GM23338 (cell line): ENCODE data around the gene SLC16A13. TPM values are rescaled to one million over a fixed set of nuclear protein-coding genes. Genes with fewer than 3 reads are reported as not detected.

ENCODE experiments used
- ATAC-seq: fragments of 200-7000 bp; cut with Tn5 transposase; 3 replicates; pipeline ENCODE4 v1.9.1; 2020
- DNase-seq: peaks from one replicate; pipeline ENCODE4 v3.0.0-alpha.2; 2015; ENCODE audit warnings: low spot score
- H2AFZ ChIP-seq: fragments of 200-600 bp; sonication (generic); 2 replicates; pipeline ENCODE4 v1.8.0; 2016; ENCODE audit warnings: antibody characterized with exemption, mild to moderate bottlenecking, moderate library complexity
- H3F3A ChIP-seq: fragments of 200-600 bp; sonication (generic); replicated peaks from 2 replicates; pipeline ENCODE4 v1.8.0; 2017; ENCODE audit warnings: antibody characterized with exemption, mixed run types, low read depth
- H3K27ac ChIP-seq: fragments of 200-600 bp; sonication (generic); 2 replicates; pipeline ENCODE4 v1.6.1; 2016; ENCODE audit warnings: low read depth
- H3K27me3 ChIP-seq: fragments of 200-600 bp; sonication (generic); 2 replicates; pipeline ENCODE4 v1.8.0; 2016; ENCODE audit warnings: mild to moderate bottlenecking, mixed run types, moderate library complexity; ENCODE audit not compliant: insufficient read depth
- H3K36me3 ChIP-seq: fragments of 200-600 bp; sonication (generic); 2 replicates; pipeline ENCODE4 v1.8.0; 2016; ENCODE audit warnings: mild to moderate bottlenecking; ENCODE audit not compliant: insufficient read depth
- H3K4me1 ChIP-seq: fragments of 200-600 bp; sonication (generic); 2 replicates; pipeline ENCODE4 v1.8.0; 2016; ENCODE audit warnings: mild to moderate bottlenecking, moderate library complexity; ENCODE audit not compliant: insufficient read depth
- H3K4me2 ChIP-seq: fragments of 200-600 bp; sonication (generic); 2 replicates; pipeline ENCODE4 v1.7.1; 2017; ENCODE audit warnings: mixed run types
- H3K4me3 ChIP-seq: fragments of 200-600 bp; sonication (generic); 2 replicates; pipeline ENCODE4 v1.6.1; 2016; ENCODE audit warnings: mixed run types
- H3K79me2 ChIP-seq: fragments of 200-600 bp; sonication (generic); replicated peaks from 2 replicates; pipeline ENCODE4 v1.8.0; 2017; ENCODE audit warnings: mild to moderate bottlenecking; ENCODE audit not compliant: insufficient read depth
- H3K9me2 ChIP-seq: fragments of 200-600 bp; sonication (generic); 2 replicates; pipeline ENCODE4 v1.8.0; 2017; ENCODE audit not compliant: insufficient read depth
- H4K20me1 ChIP-seq: fragments of 200-600 bp; sonication (generic); replicated peaks from 2 replicates; pipeline ENCODE4 v1.8.0; 2017; ENCODE audit warnings: mild to moderate bottlenecking; ENCODE audit not compliant: insufficient read depth
- H3K27ac Mint-ChIP-seq: 2 replicates; pipeline ENCODE4 v1.8.0; 2020; ENCODE audit warnings: inconsistent platforms, mild to moderate bottlenecking, moderate library complexity, mixed read lengths
- H3K27me3 Mint-ChIP-seq: 3 replicates; pipeline ENCODE4 v1.8.0; 2022; ENCODE audit warnings: low read depth, mild to moderate bottlenecking, moderate library complexity, mixed read lengths, inconsistent platforms; ENCODE audit not compliant: insufficient read depth, poor library complexity
- H3K36me3 Mint-ChIP-seq: 3 replicates; pipeline ENCODE4 v1.8.0; 2021; ENCODE audit warnings: low read depth, mild to moderate bottlenecking, inconsistent platforms, moderate library complexity, mixed read lengths
- H3K4me1 Mint-ChIP-seq: 3 replicates; pipeline ENCODE4 v1.8.0; 2020; ENCODE audit warnings: mild to moderate bottlenecking, inconsistent platforms, mixed read lengths
- H3K4me3 Mint-ChIP-seq: 3 replicates; pipeline ENCODE4 v1.8.0; 2021; ENCODE audit warnings: moderate library complexity, mild to moderate bottlenecking, inconsistent platforms, mixed read lengths
- H3K9me3 Mint-ChIP-seq: 3 replicates; pipeline ENCODE4 v1.8.0; 2020; ENCODE audit warnings: moderate library complexity, mild to moderate bottlenecking, inconsistent platforms, mixed read lengths
- CREB1 ChIP-seq: fragments of 250-450 bp; sonication (Bioruptor Pico); IDR thresholded peaks from 2 replicates; pipeline ENCODE4 v1.5.0; 2020; ENCODE audit warnings: low read depth, mild to moderate bottlenecking, moderate library complexity
- CTCF ChIP-seq, 2 experiments: fragments of 200-600 bp in 1 of 2; sonication (generic) in 1 of 2; conservative IDR thresholded peaks; 2 replicates each; pipeline versions ENCODE4 v1.5.1 to v1.6.1; 2016 to 2017; ENCODE audit warnings: antibody characterized with exemption in 2 of 2, low read depth in 2 of 2, mild to moderate bottlenecking in 2 of 2, moderate library complexity in 1 of 2
- ETS1 ChIP-seq: IDR thresholded peaks from 2 replicates; pipeline ENCODE4 v1.6.1; 2016; ENCODE audit warnings: antibody characterized with exemption
- EZH2phosphoT487 ChIP-seq: fragments of 200-600 bp; sonication (generic); IDR thresholded peaks from one replicate; pipeline ENCODE4 v1.8.1; 2018; ENCODE audit warnings: antibody characterized with exemption; ENCODE audit not compliant: unreplicated experiment
- JUNB ChIP-seq: IDR thresholded peaks from one replicate; pipeline ENCODE4 v1.6.1; 2016; ENCODE audit warnings: antibody characterized with exemption; ENCODE audit not compliant: unreplicated experiment
- NANOG ChIP-seq: IDR thresholded peaks from 2 replicates; pipeline ENCODE4 v1.6.1; 2016; ENCODE audit warnings: antibody characterized with exemption, borderline replicate concordance
- REST ChIP-seq: IDR thresholded peaks from one replicate; pipeline ENCODE4 v1.6.1; 2018; ENCODE audit warnings: antibody characterized with exemption; ENCODE audit not compliant: unreplicated experiment
- STAT1 ChIP-seq: IDR thresholded peaks from one replicate; pipeline ENCODE4 v1.6.1; 2016; ENCODE audit warnings: antibody characterized with exemption; ENCODE audit not compliant: unreplicated experiment
- ZNF114 ChIP-seq: fragments of 250-450 bp; sonication (Bioruptor Pico); IDR thresholded peaks from 2 replicates; pipeline ENCODE4 v1.5.0; 2020; ENCODE audit warnings: mild to moderate bottlenecking, moderate library complexity
- ZNF331 ChIP-seq: fragments of 250-450 bp; sonication (Bioruptor Pico); IDR thresholded peaks from 2 replicates; pipeline ENCODE4 v1.5.0; 2020; ENCODE audit warnings: low read depth, mild to moderate bottlenecking, moderate library complexity
- ZNF462 ChIP-seq: fragments of 250-450 bp; sonication (Bioruptor Pico); IDR thresholded peaks from 2 replicates; pipeline ENCODE4 v1.5.0; 2020; ENCODE audit warnings: mild to moderate bottlenecking, moderate library complexity
- polyA plus RNA-seq: library from polyadenylated mRNA; unstranded; fragments of >200 nt; fragmentation: Nextera tagmentation; extraction: Ambion mirVana; gene quantifications from 2 replicates; pipeline ENCODE4 v1.2.1, GENCODE V29; 2016
- total RNA-seq: library from RNA; depleted of rRNA; stranded (reverse); fragments of >200 nt; shearing (Covaris generic); gene quantifications from 2 replicates; pipeline ENCODE4 v1.2.3, GENCODE V29; 2014

Gene SLC16A13
- total and polyA plus RNA-seq, 2 experiments from 2014 or later, result 2.2 to 4.7 TPM

GRCh38 chr17:7060165-7060891 lies 24.5 kb downstream of the SLC16A13 start:
- TF ChIP-seq CREB1 (no peak), ETS1 (no peak), EZH2phosphoT487 (no peak), REST (no peak), NANOG (no peak), CTCF (conservative IDR thresholded peaks at IDR 0.05; ENCODE audit: low read depth in 2 of 2) (no peak), JUNB (no peak), ZNF462 (no peak), ZNF331 (CRISPR knock-in tag) (no peak), STAT1 (no peak), ZNF114 (CRISPR knock-in tag) (no peak)
- Mint-ChIP-seq H3K4me3 (no peak overlapping the region), H3K36me3 (no peaks in the 10 kb centered on the region), H3K4me1 (peaks cover 3% of the 10 kb centered on the region; the same call in 2 of the 3 replicates), H3K9me3 (no peaks in the 10 kb centered on the region), H3K27me3 (peaks cover 9% of the 10 kb centered on the region), H3K27ac (no peak overlapping the region)
- no peak overlapping the region for H2AFZ ChIP-seq
- no peak for ATAC-seq
- H3K27me3 ChIP-seq, result no peaks in the 10 kb centered on the region
- no peaks in the 10 kb centered on the region for H3K9me2 ChIP-seq
- H3F3A ChIP-seq, result no peaks in the 10 kb centered on the region
- no peaks in the 10 kb centered on the region for H4K20me1 ChIP-seq
- DNase-seq, result no peak
- H3K27ac ChIP-seq, result no peak overlapping the region
- no peaks in the 10 kb centered on the region for H3K4me1 ChIP-seq
- no peaks in the 10 kb centered on the region for H3K79me2 ChIP-seq
- H3K36me3 ChIP-seq, result no peaks in the 10 kb centered on the region
- H3K4me3 ChIP-seq, result no peak overlapping the region
- no peak overlapping the region for H3K4me2 ChIP-seq
